Sigmoid colon (tissue), 4 donors: ENCODE measurements around the gene RDX.

Experiments used
- POLR2A ChIP-seq, 2 donors: fragments of 450-650 bp; IDR thresholded peaks; one replicate each; pipeline ENCODE4 v1.6.1; 2016; ENCODE audit warnings: antibody characterized with exemption in 2 of 2, mild to moderate bottlenecking in 2 of 2, moderate library complexity in 2 of 2
- POLR2AphosphoS5 ChIP-seq, 4 donors: sonication (generic); formaldehyde crosslinking; IDR thresholded peaks; one replicate each; pipeline ENCODE4 v1.6.1; 2017; ENCODE audit warnings: antibody characterized with exemption in 4 of 4
- TF ChIP-seq, protein P1 (sequence below), 4 experiments: fragments of 450-650 bp in 3 of 4; fragments of 200-600 bp in 1 of 4; IDR thresholded peaks; one replicate each; pipeline ENCODE4 v1.5.1; 2016 to 2019; ENCODE audit warnings: antibody characterized with exemption in 4 of 4, mild to moderate bottlenecking in 3 of 4, moderate library complexity in 2 of 4

DNA sequence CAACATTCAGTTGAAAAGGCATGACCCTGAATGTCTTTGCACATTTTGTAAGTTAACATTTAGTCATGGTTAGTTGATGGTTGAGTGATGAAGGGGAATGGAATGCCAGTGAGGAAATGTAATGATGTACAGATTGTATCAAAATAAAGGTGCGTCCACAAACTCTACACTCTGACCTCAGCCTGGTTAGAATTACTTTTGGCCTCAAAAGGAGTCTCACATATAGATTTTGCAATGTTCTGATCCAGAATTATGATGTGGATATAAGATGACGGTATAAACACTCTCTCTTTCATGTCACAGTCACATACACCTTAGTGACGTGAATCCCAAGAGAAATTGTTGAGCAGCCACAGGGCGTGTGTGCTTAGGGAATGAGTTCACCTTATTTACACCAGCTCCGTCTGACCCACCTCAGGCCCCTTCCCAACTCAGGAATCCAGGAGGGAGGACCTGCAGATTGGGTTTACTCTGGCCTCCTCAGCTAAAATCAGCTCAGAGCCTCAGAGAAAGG is 100.1 kb downstream of the RDX start:
- TF ChIP-seq, protein P1, sequence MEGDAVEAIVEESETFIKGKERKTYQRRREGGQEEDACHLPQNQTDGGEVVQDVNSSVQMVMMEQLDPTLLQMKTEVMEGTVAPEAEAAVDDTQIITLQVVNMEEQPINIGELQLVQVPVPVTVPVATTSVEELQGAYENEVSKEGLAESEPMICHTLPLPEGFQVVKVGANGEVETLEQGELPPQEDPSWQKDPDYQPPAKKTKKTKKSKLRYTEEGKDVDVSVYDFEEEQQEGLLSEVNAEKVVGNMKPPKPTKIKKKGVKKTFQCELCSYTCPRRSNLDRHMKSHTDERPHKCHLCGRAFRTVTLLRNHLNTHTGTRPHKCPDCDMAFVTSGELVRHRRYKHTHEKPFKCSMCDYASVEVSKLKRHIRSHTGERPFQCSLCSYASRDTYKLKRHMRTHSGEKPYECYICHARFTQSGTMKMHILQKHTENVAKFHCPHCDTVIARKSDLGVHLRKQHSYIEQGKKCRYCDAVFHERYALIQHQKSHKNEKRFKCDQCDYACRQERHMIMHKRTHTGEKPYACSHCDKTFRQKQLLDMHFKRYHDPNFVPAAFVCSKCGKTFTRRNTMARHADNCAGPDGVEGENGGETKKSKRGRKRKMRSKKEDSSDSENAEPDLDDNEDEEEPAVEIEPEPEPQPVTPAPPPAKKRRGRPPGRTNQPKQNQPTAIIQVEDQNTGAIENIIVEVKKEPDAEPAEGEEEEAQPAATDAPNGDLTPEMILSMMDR (IDR thresholded peaks at IDR 0.05): no peak
- TF ChIP-seq POLR2A (IDR thresholded peaks at IDR 0.05) (no peak), POLR2AphosphoS5 (IDR thresholded peaks at IDR 0.05) (no peak)
